HG02798 (cell line): Measurements from ENCODE around the gene CHMP3.
"Not testable (repeated sequence)": the region's sequence is repeated elsewhere in the genome, so short reads cannot be mapped to it uniquely, and the experiment has no call there.

ENCODE experiments used
- ATAC-seq: cut with Tn5 transposase; IDR thresholded peaks from one replicate; pipeline ENCODE4 v1.9.1; 2021; ENCODE audit warnings: mild to moderate bottlenecking; ENCODE audit not compliant: unreplicated experiment, poor library complexity

Gene CHMP3

GRCh38 chr2:86549963-86550725, 13.1 kb downstream of the CHMP3 start:
- not testable (repeated sequence) for ATAC-seq

- ATAC-seq, result not testable (repeated sequence)
Measured at GRCh38 chr2:86549440-86549839, 13.8 kb downstream of the CHMP3 start.

GRCh38 chr2:86548913-86549396, 14.3 kb downstream of the CHMP3 start:
- not testable (repeated sequence) for ATAC-seq

- not testable (repeated sequence) for ATAC-seq
Measured at GRCh38 chr2:86548165-86548912, 14.9 kb downstream of the CHMP3 start.

GRCh38 chr2:86545296-86545924, 17.8 kb downstream of the CHMP3 start:
- ATAC-seq, result not testable (repeated sequence)

- ATAC-seq, result not testable (repeated sequence)
Measured at GRCh38 chr2:86544278-86545099, 18.8 kb downstream of the CHMP3 start.

- ATAC-seq, result no peak
Measured at GRCh38 chr2:86543793-86544192, 19.4 kb downstream of the CHMP3 start.

- ATAC-seq, result no peak
Measured at GRCh38 chr2:86543335-86543734, 19.9 kb downstream of the CHMP3 start.

GRCh38 chr2:86542814-86543213, 20.4 kb downstream of the CHMP3 start:
- no peak for ATAC-seq

- ATAC-seq, result no peak
Measured at GRCh38 chr2:86541334-86541733, 21.9 kb downstream of the CHMP3 start.

GRCh38 chr2:86533589-86533988, 29.7 kb downstream of the CHMP3 start:
- no peak for ATAC-seq

GRCh38 chr2:86525421-86526340, 37.6 kb downstream of the CHMP3 start:
- ATAC-seq, result no peak

- ATAC-seq, result no peak
Measured at GRCh38 chr2:86523491-86523890, 39.8 kb downstream of the CHMP3 start.

- no peak for ATAC-seq
Measured at GRCh38 chr2:86522711-86523110, 40.5 kb downstream of the CHMP3 start.

- ATAC-seq, result no peak
Measured at GRCh38 chr2:86521922-86522321, 41.3 kb downstream of the CHMP3 start.

GRCh38 chr2:86520153-86520552, 43.1 kb downstream of the CHMP3 start:
- no peak for ATAC-seq

- ATAC-seq, result no peak
Measured at GRCh38 chr2:86519349-86519748, 43.9 kb downstream of the CHMP3 start.

GRCh38 chr2:86518481-86518880, 44.8 kb downstream of the CHMP3 start:
- ATAC-seq, result no peak
